Stimulated activated CD8-positive, alpha-beta memory T cell treated with anti-CD3 and anti-CD28 coated beads, Interleukin-12 subunit alpha, Interleukin-12 subunit beta, amount 100 ng/mL, for 24 hours (primary cell): ENCODE data around the gene TRIP13.
"Not testable (repeated sequence)": the region's sequence is repeated elsewhere in the genome, so short reads cannot be mapped to it uniquely, and the experiment has no call there.

Source experiments
- DNase-seq: peaks from one replicate; pipeline ENCODE4 v3.0.0-alpha.2; 2020; ENCODE audit errors: extremely low read depth

Gene TRIP13

GRCh38 chr5:936149-937144 is 43.8 kb downstream of the TRIP13 start:
- DNase-seq: no peak

- no peak for DNase-seq
Observed at GRCh38 chr5:937151-937924, 44.7 kb downstream of the TRIP13 start.

GRCh38 chr5:939368-939767 is 46.7 kb downstream of the TRIP13 start:
- no peak for DNase-seq

- not testable (repeated sequence) for DNase-seq
Observed at GRCh38 chr5:940741-941140, 48.1 kb downstream of the TRIP13 start.

- DNase-seq: no peak
Observed at GRCh38 chr5:943201-943917, 50.7 kb downstream of the TRIP13 start.

GRCh38 chr5:943918-944620 is 51.4 kb downstream of the TRIP13 start:
- DNase-seq: no peak

- DNase-seq: no peak
Observed at GRCh38 chr5:944621-944927, 51.9 kb downstream of the TRIP13 start.

GRCh38 chr5:944992-945685 is 52.5 kb downstream of the TRIP13 start:
- DNase-seq: no peak

GRCh38 chr5:945691-946551 is 53.2 kb downstream of the TRIP13 start:
- no peak for DNase-seq

- no peak for DNase-seq
Observed at GRCh38 chr5:946720-947625, 54.3 kb downstream of the TRIP13 start.

- no peak for DNase-seq
Observed at GRCh38 chr5:947626-948471, 55.2 kb downstream of the TRIP13 start.

GRCh38 chr5:948472-949274 is 56.0 kb downstream of the TRIP13 start:
- DNase-seq: no peak

GRCh38 chr5:949275-949543 is 56.5 kb downstream of the TRIP13 start:
- DNase-seq: no peak

GRCh38 chr5:949815-950560 is 57.3 kb downstream of the TRIP13 start:
- no peak for DNase-seq

- no peak for DNase-seq
Observed at GRCh38 chr5:951940-952596, 59.4 kb downstream of the TRIP13 start.

- DNase-seq: no peak
Observed at GRCh38 chr5:952597-953271, 60.0 kb downstream of the TRIP13 start.
